Stomach (tissue), 9 donors: ENCODE results near the gene PHKB. TPM values are rescaled to one million over a fixed set of nuclear protein-coding genes. Genes with fewer than 3 reads are reported as not detected.
A peak's percentile ranks its signal among the peaks of the same experiment; 100 is the strongest.

ENCODE experiments used
- DNase-seq, 2 donors: peaks; one replicate each; pipeline versions ENCODE4 v3.0.0 to v3.0.0-alpha.2; 2013 to 2019
- H3K27ac ChIP-seq, 5 donors: fragments of 200-600 bp in 4 of 5; sonication (generic) in 4 of 5; one replicate each; pipeline ENCODE4 v1.5.1; 2013 to 2019; ENCODE audit warnings: mild to moderate bottlenecking in 1 of 5, moderate library complexity in 1 of 5
- H3K27me3 ChIP-seq, 3 donors: fragments of 200-600 bp; sonication (generic); one replicate each; pipeline ENCODE4 v1.5.1; 2017 to 2019; ENCODE audit warnings: mixed run types in 1 of 3
- H3K36me3 ChIP-seq, 4 donors: fragments of 200-600 bp; sonication (generic); 1 replicate in 3 of 4; 2 replicates in 1 of 4; pipeline ENCODE4 v1.5.1; 2016 to 2019
- H3K4me1 ChIP-seq, 4 donors: fragments of 200-600 bp; sonication (generic); one replicate each; pipeline ENCODE4 v1.5.1; 2016 to 2019
- H3K4me3 ChIP-seq, 4 donors: fragments of 200-600 bp; sonication (generic) in 3 of 4; one replicate each; pipeline ENCODE4 v1.5.1; 2016 to 2019; ENCODE audit warnings: mild to moderate bottlenecking in 1 of 4
- H3K9me3 ChIP-seq, 4 donors: fragments of 200-600 bp; sonication (generic); one replicate each; pipeline ENCODE4 v1.5.1; 2016 to 2019
- CTCF ChIP-seq, 7 experiments: fragments of 450-650 bp in 4 of 7; fragments of 200-600 bp in 3 of 7; sonication (generic) in 3 of 7; IDR thresholded peaks; one replicate each; pipeline ENCODE4 v1.5.1; 2016 to 2019; ENCODE audit warnings: antibody characterized with exemption in 7 of 7, control low read depth in 2 of 7, mild to moderate bottlenecking in 1 of 7
- EP300 ChIP-seq: sonication (generic); formaldehyde crosslinking; IDR thresholded peaks from one replicate; pipeline ENCODE4 v1.6.1; 2017; ENCODE audit warnings: antibody characterized with exemption
- POLR2A ChIP-seq, 4 donors: fragments of 450-650 bp; IDR thresholded peaks; one replicate each; pipeline ENCODE4 v1.6.1; 2016; ENCODE audit warnings: antibody characterized with exemption in 4 of 4, control low read depth in 2 of 4, mild to moderate bottlenecking in 1 of 4, moderate library complexity in 1 of 4
- POLR2AphosphoS5 ChIP-seq, 3 donors: sonication (generic); formaldehyde crosslinking; IDR thresholded peaks; one replicate each; pipeline ENCODE4 v1.6.1; 2016; ENCODE audit warnings: antibody characterized with exemption in 3 of 3
- WGBS, 5 donors: extraction: QIAGEN DNeasy Blood & Tissue Kit in 3 of 5; methylation state at CpG; one replicate each; pipeline versions ENCODE4 v1.1.5 to v1.1.7; 2013 to 2018; 5-methylcytosine and 5-hydroxymethylcytosine counted together
- intact Hi-C: fragments of 100-400 bp; cut with DNase I; formaldehyde crosslinking; loops from one replicate; pipeline ENCODE4 v1.15.1; 2023; ENCODE audit warnings: low total_unique reads
- polyA plus RNA-seq, 3 donors: library from polyadenylated mRNA; stranded (reverse); fragments of 200-250 nt; gene quantifications; one replicate each; pipeline ENCODE4 v1.2.3, GENCODE V29; 2013
- total RNA-seq, 5 donors: library from RNA; depleted of rRNA; stranded (reverse); fragments of >200 nt; gene quantifications; one replicate each; pipeline versions ENCODE4 v1.1.0 to v1.2.3, GENCODE V29; 2014 to 2016
- donor health status: healthy with polysubstance abuse.
- donor health status: Bipolar disorder and iron deficiency.
- donor health status: healthy.

The PHKB gene
- total and polyA plus RNA-seq, 8 donors, result 17.5 to 163 (median 51.6) TPM

- no peak for DNase-seq
- peaks cover 0 to 20% (median 10%) of the 10 kb centered on the region in 4 donors for H3K4me1 ChIP-seq
- no peaks in the 10 kb centered on the region for H3K9me3 ChIP-seq
- WGBS, 5 donors, result 59 to 71% (median 66%) methylated on average over 3 of the region's 3 CpGs
- no peaks in the 10 kb centered on the region for H3K27me3 ChIP-seq
- TF ChIP-seq POLR2AphosphoS5 (IDR thresholded peaks at IDR 0.05), result no peak
- TF ChIP-seq POLR2A (IDR thresholded peaks at IDR 0.05), result no peak
- no peak for TF ChIP-seq EP300
- TF ChIP-seq CTCF (IDR thresholded peaks at IDR 0.05), result no peak
- H3K36me3 ChIP-seq, result peaks cover 1 to 48% (median 40%) of the 10 kb centered on the region in 4 donors
- no peak overlapping the region for H3K27ac ChIP-seq
- no peak overlapping the region for H3K4me3 ChIP-seq
- intact Hi-C loops, result no loop called here
These were observed 58.4 kb downstream of the PHKB start for GRCh38 chr16:47519546-47519945.

DNA sequence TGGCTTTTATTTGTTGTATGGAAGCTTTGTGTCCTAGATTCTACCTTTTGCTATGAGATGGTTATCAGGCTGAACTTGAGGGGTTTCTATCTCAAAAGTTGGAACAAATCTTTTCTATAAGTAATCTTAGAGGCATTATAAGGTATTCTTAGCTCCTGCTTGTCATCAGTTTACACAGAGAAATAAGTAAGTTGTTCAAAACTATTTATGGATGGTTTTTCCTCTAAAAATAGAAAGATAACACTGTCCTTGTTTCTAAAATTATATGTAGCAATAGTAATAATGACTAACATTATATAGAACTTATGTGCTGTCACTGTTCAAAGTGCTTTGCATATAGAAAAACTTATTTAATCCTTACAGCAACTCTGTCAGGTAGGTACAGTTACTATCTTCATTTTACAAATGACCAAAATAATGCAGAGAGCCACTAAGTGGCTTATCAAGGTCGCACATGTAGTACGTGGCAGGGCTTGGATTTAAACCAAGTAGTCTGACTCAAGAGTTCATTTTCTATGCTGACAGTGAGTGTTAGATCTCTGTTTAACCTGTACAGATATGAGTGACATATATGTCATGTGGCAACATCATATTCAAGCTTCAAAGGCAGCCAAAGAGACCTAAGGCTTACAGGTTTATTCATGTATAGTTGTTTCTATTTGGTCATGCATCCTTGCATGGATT, 59.0 kb downstream of the PHKB start:
- no peak for DNase-seq
- no peak overlapping the region for H3K4me3 ChIP-seq
- 47 to 66% (median 56%) methylated on average over 2 of the region's 2 CpGs for WGBS, 5 donors
- no peak for TF ChIP-seq EP300
- no peak for TF ChIP-seq POLR2A (IDR thresholded peaks at IDR 0.05)
- TF ChIP-seq POLR2AphosphoS5 (IDR thresholded peaks at IDR 0.05), result no peak
- no peak for TF ChIP-seq CTCF (IDR thresholded peaks at IDR 0.05)
- H3K36me3 ChIP-seq, result peaks cover 0 to 42% (median 34%) of the 10 kb centered on the region in 4 donors
- intact Hi-C loops, result no loop called here
- no peak overlapping the region for H3K27ac ChIP-seq
- no peaks in the 10 kb centered on the region for H3K27me3 ChIP-seq
- no peaks in the 10 kb centered on the region for H3K9me3 ChIP-seq
- peaks cover 0 to 20% (median 10%) of the 10 kb centered on the region in 4 donors for H3K4me1 ChIP-seq

- no peak overlapping the region for H3K4me3 ChIP-seq
- peaks cover 0 to 14% (median 6%) of the 10 kb centered on the region in 4 donors for H3K36me3 ChIP-seq
- H3K27ac ChIP-seq, result no peak overlapping the region
- no peaks in the 10 kb centered on the region for H3K9me3 ChIP-seq
- 51 to 65% (median 55%) methylated on average over 2 of the region's 2 CpGs for WGBS, 5 donors
- peak in 1 of 2 donors; percentile 11 for DNase-seq
- peaks cover 0 to 20% (median 10%) of the 10 kb centered on the region in 4 donors for H3K4me1 ChIP-seq
- TF ChIP-seq POLR2AphosphoS5 (IDR thresholded peaks at IDR 0.05), result no peak
- TF ChIP-seq EP300, result no peak
- TF ChIP-seq POLR2A (IDR thresholded peaks at IDR 0.05), result no peak
- no peak for TF ChIP-seq CTCF (IDR thresholded peaks at IDR 0.05)
- H3K27me3 ChIP-seq, result no peaks in the 10 kb centered on the region
- intact Hi-C loops, result no loop called here
These were observed 62.3 kb downstream of the PHKB start for GRCh38 chr16:47523342-47524006.

- Histone ChIP-seq H3K27ac (no peak overlapping the region), H3K9me3 (no peaks in the 10 kb centered on the region), H3K4me3 (no peak overlapping the region), H3K36me3 (peaks cover 0 to 13% (median 9%) of the 10 kb centered on the region in 4 donors), H3K4me1 (peaks cover 0 to 20% (median 10%) of the 10 kb centered on the region in 4 donors), H3K27me3 (no peaks in the 10 kb centered on the region)
- WGBS, 5 donors, result 75 to 87% (median 80%) methylated on average over 5 of the region's 5 CpGs
- DNase-seq, result no peak
- intact Hi-C loops, result no loop called here
- TF ChIP-seq CTCF (IDR thresholded peaks at IDR 0.05) (no peak), EP300 (no peak), POLR2AphosphoS5 (IDR thresholded peaks at IDR 0.05) (no peak), POLR2A (IDR thresholded peaks at IDR 0.05) (no peak)
These were observed 62.9 kb downstream of the PHKB start for GRCh38 chr16:47524007-47524405.
